DND-41 (cell line): Measurements from ENCODE around the gene DNAH8.

ENCODE experiments used
- ATAC-seq: fragments of 200-7000 bp; cut with Tn5 transposase; 3 replicates; pipeline ENCODE4 v1.9.1; 2021; ENCODE audit warnings: low read depth; ENCODE audit not compliant: insufficient read depth
- DNase-seq: peaks from one replicate; pipeline ENCODE4 v3.0.0-alpha.2; 2020
- H2AFZ ChIP-seq: 2 replicates; pipeline ENCODE4 v1.6.0; 2012; ENCODE audit warnings: low read depth, low read length
- H3K27ac ChIP-seq: 2 replicates; pipeline ENCODE4 v1.5.1; 2012; ENCODE audit warnings: low read length, inconsistent platforms
- H3K27me3 ChIP-seq: fragments of 200-600 bp; sonication (generic); 2 replicates; pipeline ENCODE4 v1.6.0; 2012; ENCODE audit warnings: low read length, mild to moderate bottlenecking, inconsistent platforms; ENCODE audit not compliant: insufficient read depth, poor library complexity
- H3K36me3 ChIP-seq: 2 replicates; pipeline ENCODE4 v1.5.1; 2012; ENCODE audit warnings: low read length, inconsistent platforms; ENCODE audit not compliant: insufficient read depth
- H3K4me1 ChIP-seq: 2 replicates; pipeline ENCODE4 v1.5.1; 2012; ENCODE audit warnings: mild to moderate bottlenecking, low read length; ENCODE audit not compliant: insufficient read depth
- H3K4me2 ChIP-seq: 2 replicates; pipeline ENCODE4 v1.6.0; 2012; ENCODE audit warnings: mild to moderate bottlenecking, moderate library complexity, low read length, inconsistent platforms; ENCODE audit not compliant: insufficient read depth
- H3K4me3 ChIP-seq, 2 experiments: fragments of 200-600 bp in 1 of 2; shearing (Covaris generic) in 1 of 2; 2 replicates each; pipeline ENCODE4 v1.5.1; 2012 to 2016; ENCODE audit warnings: inconsistent platforms in 2 of 2, low read length in 2 of 2, mild to moderate bottlenecking in 2 of 2, low read depth in 1 of 2, moderate library complexity in 1 of 2
- H3K79me2 ChIP-seq: 2 replicates; pipeline ENCODE4 v1.6.0; 2012; ENCODE audit warnings: low read length, inconsistent platforms; ENCODE audit not compliant: insufficient read depth
- H3K9ac ChIP-seq: 2 replicates; pipeline ENCODE4 v1.6.0; 2012; ENCODE audit warnings: low read depth, mild to moderate bottlenecking, inconsistent platforms, low read length, moderate library complexity
- H3K9me3 ChIP-seq: 2 replicates; pipeline ENCODE4 v1.5.1; 2012; ENCODE audit warnings: low read length, moderate library complexity, mild to moderate bottlenecking, inconsistent platforms; ENCODE audit not compliant: insufficient read depth, severe bottlenecking
- H4K20me1 ChIP-seq: 2 replicates; pipeline ENCODE4 v1.6.0; 2012; ENCODE audit warnings: low read length; ENCODE audit not compliant: insufficient read depth
- CTCF ChIP-seq: IDR thresholded peaks from 2 replicates; pipeline ENCODE4 v1.5.1; 2012; ENCODE audit warnings: borderline replicate concordance, low read length, moderate library complexity, mild to moderate bottlenecking; ENCODE audit not compliant: poor library complexity, severe bottlenecking; ENCODE audit errors: extremely low read depth
- EZH2 ChIP-seq: IDR thresholded peaks from 3 replicates; pipeline ENCODE4 v1.6.1; 2012; ENCODE audit warnings: borderline replicate concordance, low read depth, mild to moderate bottlenecking, moderate library complexity, low read length, inconsistent platforms; ENCODE audit not compliant: severe bottlenecking

The DNAH8 gene

GRCh38 chr6:39053854-39054576, 338.9 kb downstream of the DNAH8 start:
- H3K9me3 ChIP-seq: no peaks in the 10 kb centered on the region

GRCh38 chr6:39054577-39055142, 339.5 kb downstream of the DNAH8 start:
- DNase-seq (no peak), ATAC-seq (no peak)
- Histone ChIP-seq H3K4me3 (no peak overlapping the region), H2AFZ (no peak overlapping the region), H3K9ac (no peak overlapping the region), H3K79me2 (peaks cover 10% of the 10 kb centered on the region), H3K36me3 (peaks cover 19% of the 10 kb centered on the region; the same call in 1 of the 2 replicates), H4K20me1 (peaks cover 15% of the 10 kb centered on the region), H3K4me1 (peaks cover 28% of the 10 kb centered on the region), H3K27me3 (no peaks in the 10 kb centered on the region), H3K4me2 (no peak overlapping the region), H3K9me3 (no peaks in the 10 kb centered on the region), H3K27ac (no peak overlapping the region)
- TF ChIP-seq EZH2 (no peak), CTCF (no peak)

More at GRCh38 chr6:39053854-39054576, 338.9 kb downstream of the DNAH8 start:
- H3K27ac ChIP-seq: no peak overlapping the region
- H3K4me1 ChIP-seq: peaks cover 34% of the 10 kb centered on the region
- H3K4me2 ChIP-seq: no peak overlapping the region
- no peak overlapping the region for H3K9ac ChIP-seq
- H3K79me2 ChIP-seq: peaks cover 12% of the 10 kb centered on the region
- no peak overlapping the region for H2AFZ ChIP-seq
- TF ChIP-seq EZH2 (no peak), CTCF (no peak)
- H3K4me3 ChIP-seq: no peak overlapping the region
- H3K27me3 ChIP-seq: peaks cover 3% of the 10 kb centered on the region
- ATAC-seq (no peak), DNase-seq (no peak)
- peaks cover 17% of the 10 kb centered on the region; the same call in 1 of the 2 replicates for H3K36me3 ChIP-seq
- peaks cover 14% of the 10 kb centered on the region for H4K20me1 ChIP-seq

GRCh38 chr6:39055661-39056060, 340.6 kb downstream of the DNAH8 start:
- Histone ChIP-seq H3K4me3 (no peak overlapping the region), H3K9ac (no peak overlapping the region), H3K9me3 (no peaks in the 10 kb centered on the region), H3K4me2 (no peak overlapping the region), H3K36me3 (peaks cover 19% of the 10 kb centered on the region; the same call in 1 of the 2 replicates), H4K20me1 (peaks cover 15% of the 10 kb centered on the region), H2AFZ (no peak overlapping the region), H3K27ac (no peak overlapping the region), H3K27me3 (no peaks in the 10 kb centered on the region), H3K79me2 (peaks cover 10% of the 10 kb centered on the region), H3K4me1 (peaks cover 18% of the 10 kb centered on the region)
- ATAC-seq: no peak
- TF ChIP-seq EZH2: no peak
- TF ChIP-seq CTCF: no peak
- no peak for DNase-seq
